ENCODE measurements around the gene LNPEP. TPM values are rescaled to one million over a fixed set of nuclear protein-coding genes. Genes with fewer than 3 reads are reported as not detected.

The LNPEP gene
- total and polyA plus RNA-seq, 10 of the 15 experiments (the other 5 are each of a cell fraction or from before 2014, with no cell fraction given) = 5.6 to 54.9 (median 25.0) TPM

DNA sequence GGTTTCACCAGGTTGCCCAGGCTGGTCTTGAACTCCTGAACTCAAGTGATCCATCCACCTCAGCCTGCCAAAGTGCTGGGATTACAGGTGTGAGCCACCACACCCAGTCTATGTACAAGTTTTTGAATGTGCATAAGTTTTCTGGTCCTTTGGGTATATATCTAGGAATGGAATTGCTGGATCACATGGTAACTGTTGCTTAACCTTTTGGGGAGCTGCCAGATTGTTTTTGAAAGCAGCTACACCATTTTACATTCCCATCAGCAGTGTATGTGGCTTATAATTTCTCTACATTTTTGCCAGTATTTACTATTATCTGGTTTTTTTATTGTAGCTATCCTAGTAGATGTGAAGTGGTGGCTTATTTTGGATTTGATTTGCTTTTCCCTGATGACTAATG is 8.9 kb upstream of the LNPEP start:
- in situ Hi-C loops (cut with MboI) (no loop called here), intact Hi-C loops (cut with micrococcal nuclease; ENCODE audit: unreplicated experiment) (no loop called here)
- Histone ChIP-seq H3K36me3 (ENCODE audit: control insufficient read depth in 2 of 2, insufficient read depth in 2 of 2, low read length in 1 of 2) (no peaks in the 10 kb centered on the region; a peak in 1 of 4 replicates), H3K27me3 (replicated peaks in 1 of 2; ENCODE audit: control insufficient read depth in 2 of 2, insufficient read depth in 2 of 2, low read length in 1 of 2) (no peaks in the 10 kb centered on the region), H2AFZ (ENCODE audit: control insufficient read depth, low read depth, low read length) (no peak overlapping the region), H3K9ac (ENCODE audit: control insufficient read depth, insufficient read depth, low read length) (no peak overlapping the region), H3K27ac (ENCODE audit: control insufficient read depth, insufficient read depth) (no peak overlapping the region), H3K4me2 (ENCODE audit: control insufficient read depth, insufficient read depth) (no peak overlapping the region), H4K20me1 (ENCODE audit: control insufficient read depth, insufficient read depth) (no peaks in the 10 kb centered on the region), H3K4me1 (ENCODE audit: control insufficient read depth, insufficient read depth, low read length) (peaks cover 39% of the 10 kb centered on the region), H3K79me2 (ENCODE audit: control insufficient read depth, insufficient read depth, low read length) (peaks cover 19% of the 10 kb centered on the region), H3K4me3 (no peak overlapping the region), H3K9me3 (replicated peaks; ENCODE audit: control insufficient read depth, insufficient read depth, low read length) (no peaks in the 10 kb centered on the region)
- RAD21 ChIA-PET (ENCODE audit: unreplicated experiment) = interaction anchor here (0.8 kb wide), 1 partner anchor 58 kb away, joined by 4 read pairs; no protein-coding TSS in a partner anchor
- FAIRE-seq = no peak
- TF ChIP-seq PAX8 (IDR thresholded peaks at IDR 0.05) (no peak), SRF (IDR thresholded peaks at IDR 0.05; ENCODE audit: low read depth in 2 of 2, low read length in 2 of 2) (no peak), HDAC2 (IDR thresholded peaks at IDR 0.05) (no peak), RAD21 (IDR thresholded peaks at IDR 0.05; ENCODE audit: insufficient read depth, low read depth, low read length) (no peak), EZH2 (IDR thresholded peaks at IDR 0.05; ENCODE audit: borderline replicate concordance, control insufficient read depth, low read depth, low read length) (no peak), SUZ12 (IDR thresholded peaks at IDR 0.05; ENCODE audit: unreplicated experiment) (no peak), SIN3A (IDR thresholded peaks at IDR 0.05; ENCODE audit: low read depth, low read length) (no peak), POU2F2 (IDR thresholded peaks at IDR 0.05; ENCODE audit: borderline replicate concordance, low read depth, low read length) (no peak), NR2F1 (conservative IDR thresholded peaks at IDR 0.05) (no peak), NFIC (IDR thresholded peaks at IDR 0.05; ENCODE audit: low read depth, low read length) (no peak)
- TF ChIP-seq, protein P1, sequence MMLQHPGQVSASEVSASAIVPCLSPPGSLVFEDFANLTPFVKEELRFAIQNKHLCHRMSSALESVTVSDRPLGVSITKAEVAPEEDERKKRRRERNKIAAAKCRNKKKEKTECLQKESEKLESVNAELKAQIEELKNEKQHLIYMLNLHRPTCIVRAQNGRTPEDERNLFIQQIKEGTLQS (IDR thresholded peaks at IDR 0.05; ENCODE audit: borderline replicate concordance, extremely low read depth, low read depth, low read length) = no peak
- SMC1A ChIA-PET (ENCODE audit: uncharacterized antibody, unreplicated experiment) = interaction anchor here (0.7 to 1.9 kb wide), 7 partner anchors 9 to 57 kb away, joined by 3 to 6 read pairs (median 4); no protein-coding TSS in a partner anchor
- POLR2A ChIA-PET = interaction anchor here (0.6 to 1.0 kb wide), 3 partner anchors 42 to 115 kb away, joined by 3 to 4 read pairs (median 3); no protein-coding TSS in a partner anchor
- CTCF ChIA-PET = interaction anchor here (0.6 to 6.3 kb wide), 3 partner anchors 56 to 243 kb away, joined by 3 to 35 read pairs (median 4); no protein-coding TSS in a partner anchor
- no TSS peak for BruUV-seq (replicated peaks)
- ATAC-seq = no peak
- DNase-seq (ENCODE audit: low read depth, low spot score) = no peak

All from GM12878 (cell line).